ENCODE results near the gene DBF4B. TPM values are rescaled to one million over a fixed set of nuclear protein-coding genes. Genes with fewer than 3 reads are reported as not detected.
A peak's percentile ranks its signal among the peaks of the same experiment; 100 is the strongest.

Gene DBF4B
- total and polyA plus RNA-seq, 4 donors: 0.44 to 4.5 (median 1.0) TPM

GRCh38 chr17:44773140-44773539 lies 64.7 kb downstream of the DBF4B start:
- Histone ChIP-seq H3K9ac (ENCODE audit: low read depth in 1 of 2, low read length in 2 of 2) (no peak overlapping the region), H3K4me1 (ENCODE audit: control insufficient read depth in 4 of 4, insufficient read depth in 4 of 4, low read length in 3 of 4) (peaks cover 4 to 20% (median 15%) of the 10 kb centered on the region in 4 donors), H3K9me3 (ENCODE audit: control insufficient read depth in 4 of 4, low read length in 3 of 4) (no peaks in the 10 kb centered on the region), H3K27ac (ENCODE audit: low read depth in 1 of 2, low read length in 2 of 2) (no peak overlapping the region), H3K27me3 (ENCODE audit: control insufficient read depth in 4 of 4, insufficient read depth in 4 of 4, low read length in 3 of 4) (peaks cover 0 to 5% (median 2%) of the 10 kb centered on the region in 4 donors), H3K4me3 (ENCODE audit: low read depth in 1 of 3, low read length in 3 of 3) (no peak overlapping the region), H3K36me3 (ENCODE audit: control insufficient read depth in 4 of 4, insufficient read depth in 3 of 4, low read depth in 1 of 4, low read length in 3 of 4) (no peaks in the 10 kb centered on the region)
- 64% methylated on average over 6 of the region's 6 CpGs for WGBS
- no peak for DNase-seq (ENCODE audit: low spot score)
- no peak for TF ChIP-seq RAD21 (IDR thresholded peaks at IDR 0.05)
- no peak for TF ChIP-seq NR2F2 (IDR thresholded peaks at IDR 0.05)
- no peak for TF ChIP-seq JUND (IDR thresholded peaks at IDR 0.05)
- TF ChIP-seq HNF4A (conservative IDR thresholded peaks at IDR 0.05): no peak
- no peak for TF ChIP-seq CTCF (IDR thresholded peaks at IDR 0.05; ENCODE audit: low read depth, low read length, missing input control)

- Histone ChIP-seq H3K4me1 (ENCODE audit: control insufficient read depth in 4 of 4, insufficient read depth in 4 of 4, low read length in 3 of 4) (peaks cover 6 to 27% (median 17%) of the 10 kb centered on the region in 4 donors), H3K27me3 (ENCODE audit: control insufficient read depth in 4 of 4, insufficient read depth in 4 of 4, low read length in 3 of 4) (peaks cover 0 to 5% (median 2%) of the 10 kb centered on the region in 4 donors), H3K9ac (ENCODE audit: low read depth in 1 of 2, low read length in 2 of 2) (no peak overlapping the region), H3K4me3 (ENCODE audit: low read depth in 1 of 3, low read length in 3 of 3) (peak overlapping the region in 1 of 3 donors; percentile 34), H3K36me3 (ENCODE audit: control insufficient read depth in 4 of 4, insufficient read depth in 3 of 4, low read depth in 1 of 4, low read length in 3 of 4) (no peaks in the 10 kb centered on the region), H3K9me3 (ENCODE audit: control insufficient read depth in 4 of 4, low read length in 3 of 4) (no peaks in the 10 kb centered on the region), H3K27ac (ENCODE audit: low read depth in 1 of 2, low read length in 2 of 2) (no peak overlapping the region)
- peak; percentile 90 for DNase-seq (ENCODE audit: low spot score)
- 17% methylated on average over 42 of the region's 42 CpGs for WGBS
- no peak for TF ChIP-seq MAX (IDR thresholded peaks at IDR 0.05)
- no peak for TF ChIP-seq EGR1 (IDR thresholded peaks at IDR 0.05; ENCODE audit: low read depth in 2 of 2)
- TF ChIP-seq RAD21 (IDR thresholded peaks at IDR 0.05): peak; percentile 89 to 95
- TF ChIP-seq CTCF (IDR thresholded peaks at IDR 0.05; ENCODE audit: low read depth, low read length, missing input control): peak; percentile 99
Observed at GRCh38 chr17:44774271-44775135, 66.0 kb downstream of the DBF4B start.

- no peak overlapping the region for H3K27ac ChIP-seq (ENCODE audit: low read depth in 1 of 2, low read length in 2 of 2)
- H3K4me1 ChIP-seq (ENCODE audit: control insufficient read depth in 4 of 4, insufficient read depth in 4 of 4, low read length in 3 of 4): peaks cover 6 to 28% (median 17%) of the 10 kb centered on the region in 4 donors
- TF ChIP-seq RXRA (IDR thresholded peaks at IDR 0.05) (peak; percentile 32 to 70), MAX (IDR thresholded peaks at IDR 0.05) (no peak), YY1 (IDR thresholded peaks at IDR 0.05) (peak; percentile 73), HNF4A (conservative IDR thresholded peaks at IDR 0.05) (peak; percentile 12 to 35), SP1 (IDR thresholded peaks at IDR 0.05) (peak; percentile 82), RAD21 (IDR thresholded peaks at IDR 0.05) (peak in 1 of 2 donors; percentile 22), TAF1 (conservative IDR thresholded peaks at IDR 0.05) (no peak), NR2F2 (IDR thresholded peaks at IDR 0.05) (no peak), CTCF (IDR thresholded peaks at IDR 0.05; ENCODE audit: low read depth, low read length, missing input control) (no peak), ZBTB33 (IDR thresholded peaks at IDR 0.05) (no peak), FOXA2 (IDR thresholded peaks at IDR 0.05) (no peak), ATF3 (IDR thresholded peaks at IDR 0.05) (no peak), HNF4G (IDR thresholded peaks at IDR 0.05) (no peak)
Observed at GRCh38 chr17:44775136-44775837, 66.8 kb downstream of the DBF4B start.

More at GRCh38 chr17:44775136-44775837, 66.8 kb downstream of the DBF4B start:
- Histone ChIP-seq H3K36me3 (ENCODE audit: control insufficient read depth in 4 of 4, insufficient read depth in 3 of 4, low read depth in 1 of 4, low read length in 3 of 4) (no peaks in the 10 kb centered on the region), H3K9ac (ENCODE audit: low read depth in 1 of 2, low read length in 2 of 2) (no peak overlapping the region), H3K4me3 (ENCODE audit: low read depth in 1 of 3, low read length in 3 of 3) (peak overlapping the region in 2 of 3 donors; percentile 34 to 61), H3K27me3 (ENCODE audit: control insufficient read depth in 4 of 4, insufficient read depth in 4 of 4, low read length in 3 of 4) (peaks cover 0 to 5% (median 2%) of the 10 kb centered on the region in 4 donors), H3K9me3 (ENCODE audit: control insufficient read depth in 4 of 4, low read length in 3 of 4) (no peaks in the 10 kb centered on the region)
- no peak for DNase-seq (ENCODE audit: low spot score)
- 1% methylated on average over 50 of the region's 50 CpGs for WGBS

All from liver (tissue), 9 donors.